GM10266 (cell line): ENCODE measurements around the gene ABCA2.
"Not testable (repeated sequence)": the region's sequence is repeated elsewhere in the genome, so short reads cannot be mapped to it uniquely, and the experiment has no call there.

Experiments
- DNase-seq: peaks from one replicate; pipeline ENCODE4 v3.0.0; 2012; ENCODE audit errors: extremely low spot score
- CTCF ChIP-seq: IDR thresholded peaks from 2 replicates; pipeline ENCODE4 v1.5.1; 2012; ENCODE audit warnings: mild to moderate bottlenecking, low read depth; ENCODE audit not compliant: control insufficient read depth, insufficient read depth; ENCODE audit errors: missing control alignments

ABCA2 gene

GRCh38 chr9:137067860-137068538 lies 40.0 kb upstream of the ABCA2 start:
- TF ChIP-seq CTCF: peak; percentile 88
- DNase-seq: peak; percentile 94

- TF ChIP-seq CTCF: no peak
- no peak for DNase-seq
Observed at GRCh38 chr9:137066096-137066861, 38.2 kb upstream of the ABCA2 start.

GRCh38 chr9:137065336-137065967 lies 37.4 kb upstream of the ABCA2 start:
- TF ChIP-seq CTCF: no peak
- DNase-seq: no peak

- DNase-seq: no peak
Observed at GRCh38 chr9:137064880-137065164, 36.8 kb upstream of the ABCA2 start.

GRCh38 chr9:137064027-137064879 lies 36.2 kb upstream of the ABCA2 start:
- TF ChIP-seq CTCF: peak; percentile 96
- DNase-seq: peak; percentile 71

More at GRCh38 chr9:137064880-137065164, 36.8 kb upstream of the ABCA2 start:
- TF ChIP-seq CTCF: no peak

GRCh38 chr9:137063311-137064026 lies 35.4 kb upstream of the ABCA2 start:
- no peak for TF ChIP-seq CTCF

GRCh38 chr9:137062798-137063197 lies 34.8 kb upstream of the ABCA2 start:
- not testable (repeated sequence) for DNase-seq

More at GRCh38 chr9:137063311-137064026, 35.4 kb upstream of the ABCA2 start:
- no peak for DNase-seq
